ENCODE data around the gene PRKN. TPM values are rescaled to one million over a fixed set of nuclear protein-coding genes. Genes with fewer than 3 reads are reported as not detected.

Gene PRKN
- total RNA-seq, 1 donor from 2014 or later: 0.91 TPM

Other genes starting within 250 kb of the PRKN start
- gene PACRG, start 208 bp upstream of the PRKN start, total RNA-seq: not detected in 2 replicates